Panc1 (cell line): ENCODE data around the gene ATG16L2.

Experiments
- CTCF ChIP-seq: fragments of 450-650 bp; IDR thresholded peaks from 2 replicates; pipeline ENCODE4 v1.5.1; 2017; ENCODE audit warnings: mild to moderate bottlenecking
- POLR2AphosphoS5 ChIP-seq: IDR thresholded peaks from 2 replicates; pipeline ENCODE4 v1.6.1; 2012; ENCODE audit warnings: mild to moderate bottlenecking, low read depth, low read length, moderate library complexity
- TCF7L2 ChIP-seq: IDR thresholded peaks from 2 replicates; pipeline ENCODE4 v1.6.1; 2011; ENCODE audit warnings: mild to moderate bottlenecking, low read depth, low read length, inconsistent platforms

DNA sequence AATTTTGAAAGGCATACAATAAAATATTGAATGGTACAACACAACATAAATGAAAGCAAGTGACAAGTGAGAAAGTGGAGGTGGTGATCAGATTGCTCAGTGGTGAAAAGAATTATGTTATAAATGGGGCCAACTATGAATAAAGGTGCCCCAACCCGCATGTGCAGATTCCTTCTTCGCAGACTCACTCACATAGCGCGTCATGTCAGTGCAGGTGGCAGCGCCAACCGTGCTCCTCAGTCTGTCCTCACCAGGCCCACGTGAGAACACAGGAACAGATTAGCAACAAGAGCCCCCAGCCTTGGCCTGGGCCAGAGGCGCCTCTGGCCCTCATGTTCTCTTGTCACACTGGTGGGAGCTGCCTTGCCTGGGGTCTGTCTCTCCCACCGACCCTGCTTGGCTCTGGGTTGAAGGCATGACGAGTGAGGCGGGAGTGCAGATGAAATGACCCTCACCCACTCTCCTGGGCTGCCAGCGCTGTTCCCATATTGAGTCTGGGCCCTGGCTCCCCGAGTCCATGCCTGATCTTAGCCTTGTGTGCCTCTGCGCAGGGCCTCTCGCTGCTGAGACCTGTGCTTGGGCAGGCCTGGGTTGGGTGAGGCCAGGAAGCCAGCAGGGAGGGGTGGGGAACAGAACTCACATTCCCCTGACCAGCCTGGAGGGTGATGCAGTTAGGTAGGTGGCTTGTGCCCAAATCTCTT is 6.4 kb downstream of the ATG16L2 start:
- TF ChIP-seq CTCF (no peak), POLR2AphosphoS5 (no peak), TCF7L2 (no peak)
